22Rv1 (cell line): Measurements from ENCODE around the gene EXOG.

Source experiments
- CTCF ChIP-seq: fragments of 450-650 bp; IDR thresholded peaks from 2 replicates; pipeline ENCODE4 v1.5.1; 2017; ENCODE audit warnings: mild to moderate bottlenecking
- ZFX ChIP-seq: fragments of 450-650 bp; IDR thresholded peaks from 2 replicates; pipeline ENCODE4 v1.6.1; 2017; ENCODE audit warnings: antibody characterized with exemption, borderline replicate concordance

DNA sequence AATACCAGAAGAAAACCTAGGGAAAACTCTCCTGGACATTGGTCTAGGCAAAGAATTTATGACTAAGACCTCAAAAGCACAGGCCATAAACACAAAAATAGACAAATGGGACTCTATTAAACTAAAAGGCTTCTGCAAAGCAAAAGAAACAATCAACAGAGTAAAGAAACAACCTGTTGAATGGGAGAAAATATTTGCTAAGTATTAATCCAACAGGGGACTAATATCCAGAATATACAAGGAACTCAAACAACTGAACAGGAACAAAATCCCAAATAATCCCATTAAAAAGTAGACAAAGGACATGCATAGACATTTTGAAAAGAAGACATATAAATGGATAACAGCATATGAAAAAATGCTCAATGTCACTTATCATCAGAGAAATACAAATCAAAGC lies 49.3 kb upstream of the EXOG start:
- TF ChIP-seq CTCF = no peak
- TF ChIP-seq ZFX = no peak
